ENCODE data around the gene DNAJC8. TPM values are rescaled to one million over a fixed set of nuclear protein-coding genes. Genes with fewer than 3 reads are reported as not detected.

The DNAJC8 gene
- total and polyA plus RNA-seq, 2 of the 8 experiments (the other 6 are each of a cell fraction or from before 2014, with no cell fraction given), result 116 to 134 TPM

- no peak for TF ChIP-seq SP1 (IDR thresholded peaks at IDR 0.05; ENCODE audit: low read depth, low read length)
- TF ChIP-seq CTBP2 (IDR thresholded peaks at IDR 0.05; ENCODE audit: borderline replicate concordance, insufficient read depth, insufficient read length, low read length), result no peak
- no peak for TF ChIP-seq EP300 (IDR thresholded peaks at IDR 0.05; ENCODE audit: borderline replicate concordance in 1 of 2, low read depth in 2 of 2, low read length in 2 of 2)
Measured at GRCh38 chr1:28240024-28240423, 7.2 kb upstream of the DNAJC8 start (continued).
